GM12864 (cell line): ENCODE results near the gene C2orf81.
A peak's percentile ranks its signal among the peaks of the same experiment; 100 is the strongest.

Experiments used
- DNase-seq: peaks from one replicate; pipeline ENCODE4 v3.0.0-alpha.2; 2011; ENCODE audit warnings: low read depth
- H3K4me3 ChIP-seq: 2 replicates; pipeline ENCODE4 v1.5.1; 2011; ENCODE audit warnings: mild to moderate bottlenecking, low read depth, low read length, control low read depth
- TF ChIP-seq, protein P1 (sequence below): IDR thresholded peaks from 2 replicates; pipeline ENCODE4 v1.5.1; 2011; ENCODE audit warnings: low read depth, mild to moderate bottlenecking, moderate library complexity, low read length, control low read depth, inconsistent platforms; ENCODE audit errors: missing control alignments

The C2orf81 gene

DNA sequence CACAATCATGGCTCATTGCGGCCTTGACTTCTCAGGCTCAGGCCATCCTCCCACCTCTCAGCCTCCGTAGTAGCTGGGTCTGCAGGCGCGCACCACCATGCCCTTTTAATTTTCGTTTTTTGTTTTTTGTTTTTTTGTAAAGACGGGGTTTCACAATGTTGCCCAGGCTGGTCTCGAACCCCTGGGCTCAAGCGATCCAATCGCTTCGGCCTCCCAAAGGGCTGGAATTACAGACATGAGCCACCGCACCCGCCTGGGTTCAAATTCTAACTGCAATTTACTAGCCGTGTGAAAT is 29.0 kb downstream of the C2orf81 start:
- no peak for DNase-seq
- TF ChIP-seq, protein P1, sequence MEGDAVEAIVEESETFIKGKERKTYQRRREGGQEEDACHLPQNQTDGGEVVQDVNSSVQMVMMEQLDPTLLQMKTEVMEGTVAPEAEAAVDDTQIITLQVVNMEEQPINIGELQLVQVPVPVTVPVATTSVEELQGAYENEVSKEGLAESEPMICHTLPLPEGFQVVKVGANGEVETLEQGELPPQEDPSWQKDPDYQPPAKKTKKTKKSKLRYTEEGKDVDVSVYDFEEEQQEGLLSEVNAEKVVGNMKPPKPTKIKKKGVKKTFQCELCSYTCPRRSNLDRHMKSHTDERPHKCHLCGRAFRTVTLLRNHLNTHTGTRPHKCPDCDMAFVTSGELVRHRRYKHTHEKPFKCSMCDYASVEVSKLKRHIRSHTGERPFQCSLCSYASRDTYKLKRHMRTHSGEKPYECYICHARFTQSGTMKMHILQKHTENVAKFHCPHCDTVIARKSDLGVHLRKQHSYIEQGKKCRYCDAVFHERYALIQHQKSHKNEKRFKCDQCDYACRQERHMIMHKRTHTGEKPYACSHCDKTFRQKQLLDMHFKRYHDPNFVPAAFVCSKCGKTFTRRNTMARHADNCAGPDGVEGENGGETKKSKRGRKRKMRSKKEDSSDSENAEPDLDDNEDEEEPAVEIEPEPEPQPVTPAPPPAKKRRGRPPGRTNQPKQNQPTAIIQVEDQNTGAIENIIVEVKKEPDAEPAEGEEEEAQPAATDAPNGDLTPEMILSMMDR, result no peak
- no peak overlapping the region; the same call in 1 of the 2 replicates for H3K4me3 ChIP-seq

GRCh38 chr2:74391580-74392448 is 29.6 kb downstream of the C2orf81 start:
- H3K4me3 ChIP-seq, result peak overlapping the region; percentile 89
- TF ChIP-seq, protein P1, result peak; percentile 95
- peak; percentile 77 for DNase-seq

DNA sequence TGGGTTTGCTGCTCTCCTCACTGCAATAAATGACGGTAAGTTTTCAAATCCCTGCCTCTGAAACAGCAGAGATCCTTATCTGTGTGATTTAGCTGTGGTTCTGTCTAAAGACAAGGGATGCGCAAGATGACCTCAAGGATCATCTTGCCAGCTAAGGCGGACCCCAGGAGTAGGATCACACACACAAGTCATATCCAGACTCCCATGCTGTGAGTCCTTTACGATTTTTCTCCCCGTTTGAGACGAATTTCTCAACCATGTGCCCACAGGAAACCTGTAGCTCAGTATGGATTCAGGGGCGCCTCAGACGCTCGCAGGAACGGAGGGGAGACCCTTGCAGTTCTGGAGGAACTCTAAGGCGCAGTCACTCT is 30.2 kb downstream of the C2orf81 start:
- DNase-seq, result no peak
- peak overlapping the region; percentile 89 for H3K4me3 ChIP-seq
- TF ChIP-seq, protein P1, result no peak

GRCh38 chr2:74390606-74391005 is 30.8 kb downstream of the C2orf81 start:
- no peak for DNase-seq
- TF ChIP-seq, protein P1, result no peak
- peak overlapping the region; percentile 89; the same call in 1 of the 2 replicates for H3K4me3 ChIP-seq

DNA sequence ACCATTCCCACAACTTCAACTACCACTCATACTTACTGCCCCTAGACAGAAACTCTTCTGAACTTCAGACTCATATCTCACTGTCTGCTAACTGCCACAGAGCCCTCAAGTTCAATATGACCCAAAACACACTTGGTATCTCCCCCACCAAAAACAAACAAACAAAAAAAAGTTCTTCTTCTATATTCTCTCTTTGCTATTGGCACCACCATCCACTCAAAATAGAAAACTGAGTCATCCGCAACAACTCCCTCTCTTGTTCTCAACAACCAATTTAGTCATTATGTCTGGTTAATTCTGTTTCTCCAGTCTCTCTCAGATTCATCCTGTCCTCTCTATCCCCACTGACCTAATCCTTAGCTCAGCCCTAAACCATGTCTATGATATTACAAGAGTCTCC is 34.1 kb downstream of the C2orf81 start:
- no peak overlapping the region for H3K4me3 ChIP-seq
- TF ChIP-seq, protein P1, result no peak
- no peak for DNase-seq

- TF ChIP-seq, protein P1, result no peak
- no peak overlapping the region for H3K4me3 ChIP-seq
- no peak for DNase-seq
Observed at GRCh38 chr2:74385396-74385795, 36.0 kb downstream of the C2orf81 start.

GRCh38 chr2:74384051-74384450 is 37.4 kb downstream of the C2orf81 start:
- H3K4me3 ChIP-seq, result no peak overlapping the region
- DNase-seq, result no peak
- TF ChIP-seq, protein P1, result no peak
